ENCODE measurements around the gene GJD3. TPM values are rescaled to one million over a fixed set of nuclear protein-coding genes. Genes with fewer than 3 reads are reported as not detected.

Gene GJD3
- total RNA-seq, 2 donors from 2014 or later, result not detected

GRCh38 chr17:40323391-40324381 is 40.9 kb downstream of the GJD3 start:
- 81 to 92% methylated on average over 3 to 9 of the region's 10 CpGs for WGBS, 2 experiments (ENCODE audit: insufficient coverage in 1 of 2, insufficient read length in 1 of 2)
- peaks cover 35% of the 10 kb centered on the region for H3K4me1 Mint-ChIP-seq
- H3K27ac ChIP-seq (ENCODE audit: low read depth, low read length), result peak overlapping the region; percentile 76
- H3K4me1 ChIP-seq (ENCODE audit: control insufficient read depth, insufficient read depth, low read length), result peaks cover 12% of the 10 kb centered on the region
- TF ChIP-seq CTCF (conservative IDR thresholded peaks at IDR 0.05), result no peak
- H3K27me3 ChIP-seq (ENCODE audit: control insufficient read depth, insufficient read depth, low read length, poor library complexity, severe bottlenecking), result peaks cover 4% of the 10 kb centered on the region
- H3K9me3 Mint-ChIP-seq, result no peaks in the 10 kb centered on the region
- H3K9ac ChIP-seq (ENCODE audit: extremely low read depth, low read length, poor library complexity, severe bottlenecking), result no peak overlapping the region
- no peak overlapping the region for H3K27ac Mint-ChIP-seq
- H3K36me3 Mint-ChIP-seq (ENCODE audit: low read depth), result no peaks in the 10 kb centered on the region
- no peaks in the 10 kb centered on the region for H3K36me3 ChIP-seq (ENCODE audit: control insufficient read depth, insufficient read depth, low read length)
- no peaks in the 10 kb centered on the region for H3K9me3 ChIP-seq (ENCODE audit: control insufficient read depth, low read length)
- H3K4me3 Mint-ChIP-seq, result no peak overlapping the region
- DNase-seq, result no peak
- H3K4me3 ChIP-seq (ENCODE audit: low read length), result no peak overlapping the region
- peaks cover 11% of the 10 kb centered on the region for H3K27me3 Mint-ChIP-seq (ENCODE audit: insufficient read depth)

- Mint-ChIP-seq H3K27me3 (ENCODE audit: insufficient read depth) (peaks cover 13% of the 10 kb centered on the region), H3K27ac (no peak overlapping the region), H3K4me3 (no peak overlapping the region), H3K9me3 (no peaks in the 10 kb centered on the region), H3K36me3 (ENCODE audit: low read depth) (no peaks in the 10 kb centered on the region), H3K4me1 (peaks cover 38% of the 10 kb centered on the region)
- Histone ChIP-seq H3K9ac (ENCODE audit: extremely low read depth, low read length, poor library complexity, severe bottlenecking) (no peak overlapping the region), H3K36me3 (ENCODE audit: control insufficient read depth, insufficient read depth, low read length) (no peaks in the 10 kb centered on the region), H3K4me1 (ENCODE audit: control insufficient read depth, insufficient read depth, low read length) (peaks cover 12% of the 10 kb centered on the region), H3K9me3 (ENCODE audit: control insufficient read depth, low read length) (no peaks in the 10 kb centered on the region), H3K27ac (ENCODE audit: low read depth, low read length) (peak overlapping the region; percentile 76), H3K4me3 (ENCODE audit: low read length) (no peak overlapping the region), H3K27me3 (ENCODE audit: control insufficient read depth, insufficient read depth, low read length, poor library complexity, severe bottlenecking) (peaks cover 5% of the 10 kb centered on the region)
- TF ChIP-seq CTCF (conservative IDR thresholded peaks at IDR 0.05), result no peak
- DNase-seq, result peak; percentile 75
- 64 to 81% methylated on average over 10 to 19 of the region's 19 CpGs for WGBS, 2 experiments (ENCODE audit: insufficient coverage in 1 of 2, insufficient read length in 1 of 2)
Measured at GRCh38 chr17:40322358-40323315, 41.9 kb downstream of the GJD3 start.

GRCh38 chr17:40321961-40322357 is 42.6 kb downstream of the GJD3 start:
- no peak overlapping the region for H3K27ac Mint-ChIP-seq

More at GRCh38 chr17:40321961-40322357, 42.6 kb downstream of the GJD3 start:
- Mint-ChIP-seq H3K36me3 (ENCODE audit: low read depth) (no peaks in the 10 kb centered on the region), H3K4me3 (no peak overlapping the region), H3K27me3 (ENCODE audit: insufficient read depth) (peaks cover 16% of the 10 kb centered on the region), H3K4me1 (peaks cover 38% of the 10 kb centered on the region), H3K9me3 (no peaks in the 10 kb centered on the region)
- DNase-seq, result no peak
- TF ChIP-seq CTCF (conservative IDR thresholded peaks at IDR 0.05), result no peak
- Histone ChIP-seq H3K4me1 (ENCODE audit: control insufficient read depth, insufficient read depth, low read length) (peaks cover 12% of the 10 kb centered on the region), H3K4me3 (ENCODE audit: low read length) (no peak overlapping the region), H3K27ac (ENCODE audit: low read depth, low read length) (peak overlapping the region; percentile 32), H3K36me3 (ENCODE audit: control insufficient read depth, insufficient read depth, low read length) (no peaks in the 10 kb centered on the region), H3K27me3 (ENCODE audit: control insufficient read depth, insufficient read depth, low read length, poor library complexity, severe bottlenecking) (peaks cover 5% of the 10 kb centered on the region), H3K9ac (ENCODE audit: extremely low read depth, low read length, poor library complexity, severe bottlenecking) (no peak overlapping the region), H3K9me3 (ENCODE audit: control insufficient read depth, low read length) (no peaks in the 10 kb centered on the region)
- 86 to 90% methylated on average over 2 to 4 of the region's 4 CpGs for WGBS, 2 experiments (ENCODE audit: insufficient coverage in 1 of 2, insufficient read length in 1 of 2)
